ES-I3 (cell line): ENCODE data around the gene PARVB.
"Not testable (repeated sequence)": the region's sequence is repeated elsewhere in the genome, so short reads cannot be mapped to it uniquely, and the experiment has no call there.

ENCODE experiments used
- H3K36me3 ChIP-seq: 2 replicates; pipeline ENCODE4 v1.6.1; 2013; ENCODE audit warnings: mild to moderate bottlenecking, low read length, control low read depth, moderate library complexity; ENCODE audit not compliant: insufficient read depth
- H3K4me1 ChIP-seq: 2 replicates; pipeline ENCODE4 v1.6.1; 2013; ENCODE audit warnings: mild to moderate bottlenecking, control low read depth, low read length; ENCODE audit not compliant: insufficient read depth
- H3K9ac ChIP-seq: 2 replicates; pipeline ENCODE4 v1.6.1; 2013; ENCODE audit warnings: low read depth, mild to moderate bottlenecking, low read length, moderate library complexity
- H3K9me3 ChIP-seq: 2 replicates; pipeline ENCODE4 v1.6.1; 2013; ENCODE audit warnings: mild to moderate bottlenecking, low read length, moderate library complexity; ENCODE audit not compliant: control insufficient read depth, insufficient read depth

PARVB gene

GRCh38 chr22:44004104-44004460 is 20.0 kb upstream of the PARVB start:
- Histone ChIP-seq H3K9ac (no peak overlapping the region), H3K9me3 (no peaks in the 10 kb centered on the region), H3K36me3 (no peaks in the 10 kb centered on the region), H3K4me1 (no peaks in the 10 kb centered on the region)

DNA sequence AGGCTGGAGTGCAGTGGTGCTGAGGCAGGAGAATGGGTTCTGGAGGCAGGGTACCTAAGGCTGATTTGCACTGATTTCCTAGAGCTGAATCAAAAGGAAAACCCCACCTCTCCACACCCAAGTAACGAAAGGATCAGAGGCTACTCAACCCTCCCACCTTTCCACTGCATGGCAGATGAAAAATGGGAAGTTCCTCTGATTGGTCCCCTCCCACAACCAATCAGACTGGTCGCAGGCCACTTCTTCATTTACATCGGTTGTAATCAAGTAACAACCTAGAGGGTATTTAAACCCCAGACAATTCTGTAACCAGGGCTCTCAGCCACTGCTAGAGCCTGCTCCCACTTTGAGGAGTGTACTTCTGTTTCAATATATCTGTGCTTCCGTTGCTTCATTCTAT is 18.6 kb upstream of the PARVB start:
- no peak overlapping the region for H3K9ac ChIP-seq
- no peaks in the 10 kb centered on the region for H3K9me3 ChIP-seq
- H3K36me3 ChIP-seq = no peaks in the 10 kb centered on the region
- H3K4me1 ChIP-seq = no peaks in the 10 kb centered on the region

DNA sequence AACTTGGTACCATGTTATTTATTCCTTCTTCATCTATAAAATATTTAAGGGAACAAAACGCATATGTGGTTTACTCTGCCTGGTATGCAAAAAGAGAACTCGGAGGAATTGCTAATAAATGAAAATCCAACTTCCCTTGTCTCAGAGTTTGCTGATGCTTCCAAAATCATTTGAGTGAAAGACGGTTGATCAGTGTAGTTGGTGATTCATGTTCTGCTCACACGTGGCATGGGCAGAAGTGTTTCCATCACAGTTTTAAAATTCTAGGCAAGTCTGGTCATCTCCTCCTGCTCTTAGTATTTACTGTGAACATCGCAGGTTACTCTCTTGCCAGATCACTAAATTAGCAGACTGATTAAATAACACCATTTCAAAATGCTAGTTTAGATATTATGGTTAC is 11.9 kb upstream of the PARVB start:
- no peak overlapping the region for H3K9ac ChIP-seq
- H3K4me1 ChIP-seq = no peaks in the 10 kb centered on the region
- H3K9me3 ChIP-seq = no peaks in the 10 kb centered on the region
- no peaks in the 10 kb centered on the region for H3K36me3 ChIP-seq

- Histone ChIP-seq H3K36me3 (no peaks in the 10 kb centered on the region), H3K4me1 (no peaks in the 10 kb centered on the region), H3K9me3 (no peaks in the 10 kb centered on the region)
Observed at GRCh38 chr22:44012591-44012990, 11.5 kb upstream of the PARVB start.

DNA sequence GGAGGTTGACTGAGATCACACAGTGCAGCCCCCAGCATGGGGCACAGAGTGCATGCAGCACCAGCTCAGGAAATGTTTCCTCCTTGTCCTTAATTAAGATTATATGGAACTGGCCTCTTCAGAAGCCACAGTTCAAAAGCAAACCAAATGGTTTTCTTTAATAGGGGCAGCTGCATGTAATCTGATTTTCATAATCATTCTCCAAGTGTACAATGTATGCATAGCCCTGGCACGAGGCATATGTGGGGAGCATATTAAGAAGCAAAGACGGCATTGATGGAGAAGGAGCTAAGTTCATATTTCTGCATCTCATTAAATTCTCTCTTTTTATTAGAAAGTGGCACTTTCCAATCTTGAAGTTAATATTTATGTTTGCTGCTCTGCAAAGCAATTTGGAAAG is 9.9 kb upstream of the PARVB start:
- no peaks in the 10 kb centered on the region for H3K36me3 ChIP-seq
- no peaks in the 10 kb centered on the region for H3K9me3 ChIP-seq
- H3K9ac ChIP-seq = no peak overlapping the region

More at GRCh38 chr22:44012591-44012990, 11.5 kb upstream of the PARVB start:
- H3K9ac ChIP-seq = no peak overlapping the region

GRCh38 chr22:44016586-44016985 is 7.5 kb upstream of the PARVB start:
- not testable (repeated sequence) for H3K9ac ChIP-seq, H3K4me1 ChIP-seq, H3K36me3 ChIP-seq, H3K9me3 ChIP-seq

More for the DNA sequence above, 9.9 kb upstream of the PARVB start:
- H3K4me1 ChIP-seq = no peaks in the 10 kb centered on the region

DNA sequence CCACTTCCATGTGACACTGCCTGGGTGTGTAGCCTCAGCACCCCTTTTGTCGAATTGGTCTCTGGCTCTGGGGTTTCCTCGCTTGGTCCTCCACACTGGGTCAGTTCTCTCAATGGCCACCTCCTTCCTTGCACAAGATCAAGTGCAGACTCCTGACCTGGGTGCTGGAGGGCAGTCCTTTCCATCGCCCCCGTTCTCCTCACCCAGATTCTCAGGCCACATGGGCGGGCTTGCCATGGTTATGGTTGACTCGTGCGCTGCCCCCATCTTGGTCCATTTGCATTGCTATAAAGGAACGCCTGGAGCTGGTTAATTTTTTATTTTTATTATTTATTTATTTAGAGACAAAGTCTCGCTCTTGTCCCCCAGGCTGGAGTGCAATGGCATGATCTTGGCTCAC is 5.5 kb upstream of the PARVB start:
- Histone ChIP-seq H3K4me1 (no peaks in the 10 kb centered on the region), H3K9me3 (no peaks in the 10 kb centered on the region), H3K9ac (no peak overlapping the region), H3K36me3 (no peaks in the 10 kb centered on the region)

DNA sequence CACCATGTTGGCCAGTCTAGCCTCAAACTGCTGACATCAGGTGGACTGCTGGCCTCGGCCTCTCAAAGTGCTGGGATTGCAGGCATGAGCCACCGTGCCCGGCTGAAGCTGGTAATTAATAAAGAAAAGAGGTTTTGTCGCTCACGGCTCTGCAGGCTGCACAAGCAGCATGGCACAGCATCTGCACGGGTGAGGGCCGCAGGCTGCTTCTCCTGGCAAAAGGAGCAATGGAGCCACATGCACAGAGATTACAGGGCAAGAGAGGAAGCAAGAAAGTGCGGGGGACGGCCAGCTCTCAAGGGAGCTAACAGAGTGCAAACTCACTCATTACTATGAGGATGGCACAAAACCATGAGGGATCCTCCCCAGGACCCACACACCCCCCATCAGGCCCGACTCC is 4.7 kb upstream of the PARVB start:
- no peaks in the 10 kb centered on the region for H3K4me1 ChIP-seq
- H3K9me3 ChIP-seq = no peaks in the 10 kb centered on the region
- H3K36me3 ChIP-seq = no peaks in the 10 kb centered on the region
- no peak overlapping the region for H3K9ac ChIP-seq

DNA sequence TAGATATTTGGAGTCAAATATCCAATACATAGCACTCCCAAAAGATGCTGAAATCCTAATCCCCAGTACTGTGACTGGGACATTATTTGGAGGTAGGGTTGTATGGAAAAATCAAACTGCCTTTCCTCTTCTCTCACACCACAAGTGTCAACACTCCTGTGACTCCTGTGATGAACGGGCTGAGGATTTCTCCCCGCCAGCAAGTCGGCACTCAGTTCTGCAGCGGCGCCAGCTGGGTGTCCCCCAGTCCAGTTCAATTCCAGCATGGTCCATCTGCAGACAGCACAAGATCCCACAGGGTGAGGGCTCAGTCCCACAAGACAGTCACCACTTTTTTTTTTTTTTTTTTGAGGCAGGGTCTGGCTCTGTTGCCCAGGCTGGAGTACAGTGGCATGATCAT is 4.3 kb upstream of the PARVB start:
- Histone ChIP-seq H3K4me1 (no peaks in the 10 kb centered on the region), H3K9me3 (no peaks in the 10 kb centered on the region), H3K9ac (no peak overlapping the region), H3K36me3 (no peaks in the 10 kb centered on the region)

GRCh38 chr22:44020981-44021380 is 3.1 kb upstream of the PARVB start:
- H3K9ac ChIP-seq = no peak overlapping the region
- no peaks in the 10 kb centered on the region; the same call in 1 of the 2 replicates for H3K4me1 ChIP-seq
- H3K9me3 ChIP-seq = no peaks in the 10 kb centered on the region
- H3K36me3 ChIP-seq = no peaks in the 10 kb centered on the region

- Histone ChIP-seq H3K9ac (peak overlapping the region; percentile 80), H3K9me3 (no peaks in the 10 kb centered on the region), H3K4me1 (peaks cover 13% of the 10 kb centered on the region; the same call in 1 of the 2 replicates), H3K36me3 (no peaks in the 10 kb centered on the region)
Observed at GRCh38 chr22:44023404-44024287, 456 bp upstream of the PARVB start.

DNA sequence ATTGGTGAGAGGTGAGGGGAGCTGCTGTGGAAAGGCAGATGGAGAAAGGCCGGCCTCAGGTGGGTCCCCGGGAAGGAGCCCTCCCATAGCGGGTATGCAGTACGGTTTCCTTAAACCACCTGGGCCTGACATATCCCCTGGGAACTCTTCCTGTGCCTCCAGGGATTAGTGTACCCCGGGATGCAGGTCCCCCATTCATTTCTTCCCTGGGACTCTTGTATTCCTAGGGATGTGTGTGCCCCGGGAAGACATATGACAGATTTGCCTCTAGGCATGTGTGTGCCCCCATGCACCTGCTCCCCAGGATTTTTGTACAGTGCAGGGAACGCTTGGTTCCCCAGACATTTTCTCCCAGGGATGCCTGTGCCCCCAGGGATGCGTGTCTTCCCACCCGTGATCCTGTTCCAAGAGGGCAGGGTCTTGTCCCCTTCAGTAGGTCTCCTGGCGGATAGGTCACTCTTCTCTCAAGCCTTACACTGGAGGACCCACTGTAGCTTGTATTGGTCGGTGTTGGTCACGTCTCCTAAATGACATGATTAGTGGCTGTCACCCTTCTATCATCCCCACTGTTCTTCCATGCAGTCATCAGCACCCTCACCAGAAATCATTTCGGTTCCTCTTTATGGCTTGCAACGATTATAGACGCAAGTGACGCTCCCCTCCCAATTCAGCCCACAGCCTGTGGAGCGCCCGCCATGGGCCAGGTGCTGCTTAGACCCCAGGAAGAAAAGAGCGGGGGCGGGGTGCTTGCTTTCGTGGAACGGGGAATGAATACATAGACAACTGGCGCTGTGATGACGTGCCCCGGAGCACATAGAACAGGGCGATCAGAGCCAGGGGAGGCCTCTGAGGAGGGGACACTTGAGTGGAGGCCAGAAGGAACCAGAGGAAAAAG is 1.3 kb downstream of the PARVB start:
- no peaks in the 10 kb centered on the region for H3K9me3 ChIP-seq
- peaks cover 13% of the 10 kb centered on the region; the same call in 1 of the 2 replicates for H3K4me1 ChIP-seq
- no peaks in the 10 kb centered on the region for H3K36me3 ChIP-seq
- peak overlapping the region; percentile 60 for H3K9ac ChIP-seq

DNA sequence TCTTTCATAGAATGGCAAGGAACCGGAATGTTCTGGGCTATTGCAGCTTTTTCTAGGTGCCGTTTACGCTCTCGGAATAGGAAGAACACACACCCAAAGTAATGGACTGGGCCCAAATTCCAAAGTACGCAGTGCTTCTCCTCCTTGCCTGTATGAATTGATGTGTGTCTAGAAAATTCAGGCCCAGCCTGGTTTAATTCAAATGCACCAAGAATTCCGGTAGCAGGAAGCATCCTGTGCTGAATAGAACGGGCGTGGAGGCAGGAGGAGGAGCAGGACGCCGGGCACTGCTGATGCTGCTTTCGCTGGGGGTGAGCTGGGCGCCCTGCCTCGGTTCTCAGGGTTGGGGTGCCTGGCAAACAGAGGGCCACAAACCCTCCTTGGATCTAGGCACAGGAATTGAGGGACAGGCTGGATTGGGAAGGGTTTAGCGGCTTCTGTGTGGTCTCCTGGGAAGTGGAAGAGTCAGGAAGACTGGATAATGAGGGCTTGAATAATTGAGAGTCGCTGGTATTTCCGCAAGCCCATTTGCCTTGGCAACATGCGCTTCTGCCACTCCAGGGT is 2.0 kb downstream of the PARVB start:
- H3K9ac ChIP-seq = no peak overlapping the region
- no peaks in the 10 kb centered on the region for H3K9me3 ChIP-seq
- H3K4me1 ChIP-seq = peaks cover 13% of the 10 kb centered on the region; the same call in 1 of the 2 replicates
- H3K36me3 ChIP-seq = no peaks in the 10 kb centered on the region

DNA sequence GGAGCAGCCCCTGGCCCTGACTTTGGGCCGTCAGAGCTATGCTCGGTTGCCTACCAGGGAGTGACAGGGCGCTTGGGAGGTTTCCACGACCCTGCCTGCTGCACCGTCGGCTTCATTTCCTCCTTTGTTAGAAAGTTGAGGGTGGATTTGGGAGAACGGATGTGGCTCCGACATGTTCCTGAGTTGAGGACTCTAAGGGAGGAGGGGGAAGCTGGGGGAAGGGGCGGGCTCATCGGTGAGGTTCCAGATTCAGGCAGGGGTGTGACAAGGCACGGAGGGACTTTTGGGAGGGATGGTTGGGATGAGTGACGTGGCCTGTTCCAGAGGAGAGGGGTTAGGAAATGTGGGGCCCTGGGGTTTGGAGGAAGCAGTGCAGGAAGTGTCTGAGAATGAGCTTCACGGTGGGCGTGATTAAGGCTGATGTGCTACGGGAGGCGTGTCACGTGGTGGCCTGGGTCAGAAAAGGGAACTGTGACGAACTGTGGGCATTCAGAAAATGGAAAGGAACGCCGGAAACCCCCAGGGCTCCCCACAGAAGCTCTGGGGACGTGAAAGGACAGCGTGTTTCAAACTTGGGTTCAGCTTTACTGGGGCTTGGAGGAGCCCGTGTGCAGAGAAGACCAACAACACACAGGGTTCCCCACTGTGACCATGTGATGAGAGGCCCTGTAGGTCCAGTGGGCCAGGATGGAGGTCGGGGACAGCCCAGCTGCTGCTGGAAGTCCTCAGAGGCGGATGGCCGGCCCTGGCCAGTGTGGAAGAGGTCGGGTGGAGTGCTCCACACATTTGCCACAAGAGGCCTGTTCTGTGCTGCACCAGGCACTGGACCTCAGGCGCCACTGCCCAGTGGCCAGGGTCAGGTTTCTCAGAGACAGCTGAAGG is 2.8 kb downstream of the PARVB start:
- Histone ChIP-seq H3K36me3 (no peaks in the 10 kb centered on the region), H3K4me1 (peaks cover 13% of the 10 kb centered on the region; the same call in 1 of the 2 replicates), H3K9ac (no peak overlapping the region), H3K9me3 (no peaks in the 10 kb centered on the region)
